CD4-positive, alpha-beta T cell treated with Interleukin-21 for 1 hour (primary cell): ENCODE measurements around the gene PACRG.

Source experiments
- DNase-seq: peaks from one replicate; pipeline ENCODE4 v3.0.0-alpha.2; 2020

PACRG gene

DNA sequence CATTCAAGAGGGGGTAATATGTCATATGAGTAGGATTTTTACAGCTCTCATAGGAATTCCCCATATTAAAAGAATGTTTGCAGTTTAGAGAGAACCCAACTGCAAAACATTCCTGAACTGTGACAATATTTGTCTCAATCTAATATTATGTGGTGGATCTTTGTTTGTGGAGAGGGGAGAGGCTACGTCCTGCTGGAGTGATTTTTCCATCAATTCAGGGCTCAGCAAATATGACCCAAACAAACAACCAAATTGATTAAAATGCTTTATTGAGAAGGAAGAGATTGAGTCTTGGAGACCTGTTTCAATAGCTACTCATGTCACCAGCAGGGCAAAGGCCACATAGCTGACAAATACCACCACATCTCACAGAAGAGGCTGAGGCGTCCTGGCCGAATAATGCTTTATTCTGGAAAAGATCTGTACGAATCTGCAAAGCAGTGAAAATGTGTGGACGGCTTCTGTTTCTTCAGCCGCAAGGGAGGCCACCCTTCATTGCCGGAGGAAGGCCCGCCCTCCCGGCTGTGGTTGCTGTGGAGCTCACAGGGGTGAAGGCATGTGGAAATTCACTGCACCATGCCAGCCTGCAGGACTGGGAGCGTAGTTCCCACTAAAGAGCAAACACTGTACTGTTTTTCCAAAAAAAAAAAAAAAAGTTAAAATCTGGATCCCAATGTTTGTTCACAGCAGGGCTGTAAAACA, 597.1 kb downstream of the PACRG start:
- no peak for DNase-seq

DNA sequence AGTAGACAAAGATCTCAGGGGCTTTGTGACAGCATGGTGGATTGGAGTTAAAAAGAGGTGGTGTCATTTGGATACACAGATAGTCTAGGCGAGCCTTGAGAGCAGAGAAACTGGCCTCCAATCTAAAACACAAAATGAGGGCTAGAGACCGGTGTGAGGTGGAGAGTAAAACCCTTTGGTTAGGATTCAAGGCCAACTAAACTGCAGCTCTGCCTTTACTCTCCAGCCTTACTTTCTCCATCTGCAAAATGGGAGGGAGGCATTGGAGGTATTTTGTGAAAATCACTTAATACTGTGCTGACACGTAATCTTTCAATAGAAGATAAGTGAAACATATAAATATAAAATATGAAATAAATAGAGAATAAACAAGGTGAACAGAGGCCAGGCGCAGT, 597.6 kb downstream of the PACRG start:
- no peak for DNase-seq

DNA sequence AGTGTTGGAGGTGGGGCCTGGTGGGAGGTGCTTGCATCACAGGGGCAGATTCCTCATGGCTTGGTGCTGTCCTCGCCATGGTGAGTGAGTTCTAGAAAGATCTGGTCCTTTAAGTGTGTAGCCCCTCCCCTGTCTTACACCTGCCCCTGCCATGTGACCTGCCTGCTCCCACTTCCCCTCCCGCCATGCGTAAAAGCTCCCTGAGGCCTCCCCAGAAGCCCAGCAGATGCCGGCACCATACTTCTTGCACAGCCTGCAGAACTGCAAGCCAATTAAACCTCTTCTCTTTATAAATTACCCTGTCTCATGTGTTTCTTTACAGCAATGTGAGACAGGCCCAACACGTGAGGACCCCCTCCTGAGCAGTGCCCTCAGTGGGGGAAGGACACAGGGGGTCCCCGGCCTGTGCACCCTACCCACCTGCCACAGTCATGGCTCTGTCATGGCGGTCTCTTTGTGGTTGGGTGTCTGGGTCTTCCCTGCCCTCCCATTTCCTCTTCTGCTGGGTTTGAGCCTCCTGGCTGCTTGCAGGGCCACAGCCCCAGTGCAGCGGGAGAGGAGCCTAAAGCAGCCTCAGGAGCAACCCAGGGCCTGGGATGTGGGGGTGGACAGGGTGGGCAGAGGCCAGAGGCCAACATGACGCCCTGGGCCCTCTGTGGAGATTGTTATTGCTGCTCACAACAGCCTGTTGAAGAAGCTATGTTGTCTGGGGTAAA, 599.5 kb downstream of the PACRG start:
- DNase-seq, result no peak

DNA sequence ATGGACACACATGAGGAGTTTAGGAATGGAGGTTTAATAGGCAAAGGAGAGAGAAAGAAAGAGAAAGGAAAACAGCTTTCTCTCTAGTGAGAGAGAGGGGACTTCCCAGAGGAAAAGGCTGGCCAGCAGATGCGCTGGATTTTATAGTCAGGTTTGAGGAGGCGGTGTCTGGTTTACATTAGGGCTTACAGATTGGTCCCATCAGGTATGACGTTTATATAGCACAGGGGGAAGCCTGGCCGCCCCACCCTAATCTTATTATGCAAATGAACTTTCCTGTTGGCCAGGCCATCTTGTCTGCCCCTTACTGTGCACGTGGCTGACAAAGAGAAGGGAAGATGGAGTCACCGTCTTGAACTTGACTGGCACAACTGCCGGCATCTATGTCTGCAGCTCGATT, 600.1 kb downstream of the PACRG start:
- no peak for DNase-seq

DNA sequence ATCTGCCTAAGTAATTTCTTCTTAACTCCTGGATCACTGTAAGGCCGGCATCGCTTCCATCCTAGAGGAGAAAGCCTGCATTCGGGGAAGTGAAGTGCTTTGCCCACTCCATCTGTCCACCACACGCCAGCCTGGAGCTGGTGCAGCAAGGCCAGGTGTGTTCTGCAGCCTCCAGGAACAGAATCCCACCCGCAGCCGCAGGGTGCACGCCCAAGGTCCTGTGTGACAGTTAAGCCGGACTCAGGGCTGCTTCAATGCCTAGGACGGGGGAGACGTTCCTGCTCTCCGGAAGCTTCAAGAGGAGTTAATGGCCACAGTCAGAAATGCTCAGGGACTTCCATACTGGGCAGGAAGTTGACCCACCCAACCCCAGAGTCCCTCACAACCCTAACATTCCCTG, 600.6 kb downstream of the PACRG start:
- DNase-seq, result no peak

DNA sequence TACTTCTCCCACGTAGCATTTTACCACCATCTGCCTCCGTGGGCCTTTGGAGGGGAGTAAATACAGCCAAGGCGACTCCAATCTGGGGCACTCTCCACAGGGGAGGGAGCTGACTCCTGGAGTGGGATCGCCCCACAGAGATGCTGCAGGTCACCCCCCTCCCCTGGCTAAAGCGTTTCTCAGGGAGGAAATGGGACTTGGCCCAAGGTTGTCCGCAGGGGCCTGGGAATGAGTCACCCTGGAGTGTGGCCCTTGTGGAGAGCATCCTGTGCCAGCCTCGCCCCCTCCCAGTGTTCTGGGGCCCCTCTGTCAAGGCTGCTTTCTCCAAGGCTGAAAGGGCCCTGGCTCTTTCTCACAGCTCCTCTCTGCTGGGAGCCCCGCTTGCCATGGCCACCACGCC, 602.2 kb downstream of the PACRG start:
- no peak for DNase-seq

DNA sequence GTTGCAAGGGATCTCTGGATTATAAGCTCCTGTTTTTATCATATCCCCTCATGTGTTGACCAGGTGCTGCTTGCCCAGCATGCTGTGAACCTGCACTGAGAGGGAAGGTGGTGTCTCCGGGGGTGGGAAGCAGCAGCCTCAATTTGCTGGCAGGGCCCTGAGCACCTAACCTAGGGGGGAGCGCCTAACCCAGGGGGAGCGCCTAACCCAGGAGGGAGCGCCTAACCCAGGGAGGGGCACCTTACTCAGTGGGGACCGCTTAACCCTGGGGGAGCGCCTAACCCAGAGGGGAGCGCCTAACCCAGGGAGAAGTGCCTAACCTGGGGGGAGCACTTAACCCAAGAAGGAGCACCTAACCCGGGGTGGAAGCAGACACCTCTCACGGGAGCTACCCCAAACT, 603.5 kb downstream of the PACRG start:
- DNase-seq, result no peak

DNA sequence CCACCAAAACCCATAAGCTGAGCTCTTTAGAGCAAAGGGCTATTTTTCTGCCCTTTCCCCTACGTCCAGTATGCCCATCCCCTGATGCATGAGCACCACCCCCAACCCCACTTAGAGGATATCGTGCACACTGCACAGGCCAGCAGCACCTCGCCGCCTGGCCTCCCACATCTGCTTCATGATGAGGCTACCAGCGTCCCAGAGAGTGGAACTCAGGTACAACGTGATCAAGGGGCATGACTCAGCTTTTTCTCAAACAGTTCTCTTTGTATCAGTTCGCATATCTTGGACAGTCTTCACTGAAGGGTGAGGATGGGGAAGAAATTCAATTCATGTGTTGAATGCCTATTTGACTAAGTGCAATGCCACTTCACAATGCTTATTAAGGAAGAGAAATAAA, 604.8 kb downstream of the PACRG start:
- DNase-seq, result no peak

DNA sequence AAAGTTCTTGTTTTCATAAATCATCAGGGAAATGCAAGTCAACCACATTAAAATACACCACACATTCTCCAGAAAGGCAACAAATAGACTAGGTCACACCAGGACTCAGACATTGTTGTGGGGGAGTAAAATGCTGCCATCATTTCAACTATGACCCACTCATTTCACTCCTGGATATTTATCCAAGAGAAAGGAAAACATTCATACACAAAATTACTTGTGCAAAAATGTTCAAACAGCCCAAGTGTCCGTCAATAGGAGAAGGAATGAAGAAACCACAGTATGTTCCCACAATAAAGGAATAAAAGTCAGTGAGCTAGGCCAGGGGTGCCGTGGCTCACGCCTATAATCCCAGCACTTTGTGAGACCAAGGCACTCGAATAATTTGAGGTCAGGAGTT, 605.3 kb downstream of the PACRG start:
- no peak for DNase-seq

DNA sequence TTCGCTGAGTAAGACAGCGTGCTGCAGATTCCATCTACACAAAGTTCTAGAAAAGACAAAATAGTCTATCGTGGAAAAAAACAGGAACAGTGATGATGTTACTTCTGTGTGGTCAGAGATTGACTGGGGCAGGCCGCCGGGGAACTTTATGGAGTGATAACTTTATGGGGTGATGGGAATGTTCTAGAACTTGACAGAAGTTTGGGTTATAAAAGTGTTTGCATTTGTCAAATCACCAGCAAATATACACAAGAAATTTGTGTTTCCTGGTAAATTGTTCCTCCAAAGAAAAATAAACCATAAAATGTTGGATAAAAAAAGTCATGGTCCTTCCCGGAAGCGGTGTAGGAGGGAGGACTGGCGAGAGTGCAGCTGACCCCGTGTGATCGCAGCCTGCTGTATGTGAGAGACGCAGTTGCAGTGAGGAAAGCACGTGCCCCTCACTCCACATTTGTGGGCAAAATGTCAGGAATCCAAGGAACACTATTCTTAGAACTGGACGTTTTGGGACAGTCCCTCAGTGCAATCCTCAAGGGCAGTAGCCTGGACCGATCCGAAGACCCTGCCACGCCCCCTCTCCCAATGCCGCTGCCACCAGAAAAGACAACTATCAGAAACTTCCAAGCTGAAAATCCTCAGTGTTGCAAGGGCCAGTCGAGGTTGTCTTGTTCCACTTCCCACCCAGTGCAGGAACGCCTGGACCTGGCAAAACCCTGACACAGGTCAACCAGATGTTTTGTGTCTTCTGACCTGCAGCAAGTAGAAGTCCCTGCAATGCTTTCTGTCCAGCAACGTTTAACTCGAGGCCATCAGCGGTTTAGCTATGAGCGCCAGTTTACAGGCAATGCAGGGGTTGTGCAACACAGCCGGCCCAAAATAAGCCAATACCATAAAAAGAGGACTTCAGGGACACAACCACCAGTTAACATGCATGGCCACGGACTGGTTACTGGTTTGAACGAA, 606.2 kb downstream of the PACRG start:
- no peak for DNase-seq

DNA sequence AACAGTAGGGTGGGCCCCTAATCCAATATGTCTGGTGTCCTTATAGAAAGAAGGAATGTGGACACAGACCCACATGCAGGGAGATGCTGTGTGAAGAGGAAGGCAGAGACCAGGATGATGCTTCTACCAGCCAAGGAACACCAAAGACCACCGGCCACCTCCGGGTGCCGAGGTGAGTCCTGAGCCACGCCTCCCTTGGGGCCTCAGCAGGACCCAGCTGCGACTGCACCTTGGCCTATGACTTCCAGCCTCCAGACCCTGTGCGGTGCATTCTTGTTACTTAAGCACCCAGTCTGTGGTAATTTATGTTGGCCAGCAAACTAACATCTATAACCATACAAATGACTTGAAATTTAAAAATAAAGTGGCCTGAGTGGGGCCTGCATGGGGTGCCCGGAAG, 607.3 kb downstream of the PACRG start:
- no peak for DNase-seq

DNA sequence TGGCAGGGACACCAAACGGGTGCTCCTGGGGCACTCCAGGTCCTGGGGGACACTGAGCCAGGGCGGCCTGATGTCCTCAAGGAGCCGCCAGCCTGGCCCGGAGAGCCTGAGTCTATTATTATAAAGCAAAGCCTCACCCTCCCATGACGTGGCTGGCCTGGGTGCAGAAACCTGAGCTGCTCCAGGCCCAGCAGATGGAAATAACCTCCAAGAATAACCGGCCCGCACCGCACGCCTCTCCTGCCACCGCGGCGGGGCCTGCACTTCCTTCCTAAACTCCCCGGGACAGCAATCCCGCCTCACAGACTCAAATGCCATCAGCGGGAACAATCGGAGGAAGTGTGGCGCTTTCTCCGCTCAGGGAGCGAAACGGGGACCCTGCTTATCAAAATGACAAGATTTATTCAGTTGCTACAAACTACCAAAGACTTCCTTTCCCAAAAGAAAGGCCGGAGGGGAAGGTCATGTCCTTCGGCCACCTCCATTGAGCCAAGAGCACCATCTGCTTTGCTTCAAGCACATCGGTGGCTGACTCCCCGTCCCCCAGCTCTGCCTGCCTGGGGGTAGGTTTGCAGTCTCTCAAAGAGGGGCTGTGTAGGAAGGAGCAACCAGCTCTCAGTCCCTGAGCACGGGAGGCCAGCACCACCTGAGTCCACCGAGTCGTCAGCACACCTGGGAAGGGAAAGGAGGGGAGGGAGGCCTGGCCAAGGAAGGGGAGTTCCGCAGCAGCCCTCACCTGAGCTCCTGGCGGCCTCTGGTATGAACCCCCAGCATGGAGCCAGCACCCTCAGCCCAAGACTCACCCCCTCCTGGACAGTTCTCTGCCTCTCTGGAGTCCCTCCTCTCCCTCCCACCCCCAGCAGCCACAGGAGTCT, 608.1 kb downstream of the PACRG start:
- DNase-seq, result no peak

DNA sequence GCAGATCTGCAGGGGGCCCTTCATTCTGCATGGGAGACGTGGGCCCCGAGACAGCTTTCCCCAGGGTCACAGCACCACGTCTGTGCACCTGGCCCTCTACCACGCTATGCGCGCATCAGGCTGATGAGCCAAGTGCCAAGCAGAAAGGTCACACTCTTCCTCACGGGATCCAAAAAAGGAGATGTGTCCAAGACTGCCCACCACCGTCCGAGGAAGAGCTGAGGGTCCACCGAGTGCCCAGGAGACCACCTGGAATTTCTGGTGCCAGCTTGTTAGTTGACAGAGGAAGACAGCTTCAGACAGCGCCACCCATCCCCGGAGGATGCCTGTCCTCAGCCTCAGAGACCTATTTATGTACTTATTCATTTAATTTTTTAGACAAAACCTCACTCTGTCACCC, 609.2 kb downstream of the PACRG start:
- DNase-seq, result no peak

DNA sequence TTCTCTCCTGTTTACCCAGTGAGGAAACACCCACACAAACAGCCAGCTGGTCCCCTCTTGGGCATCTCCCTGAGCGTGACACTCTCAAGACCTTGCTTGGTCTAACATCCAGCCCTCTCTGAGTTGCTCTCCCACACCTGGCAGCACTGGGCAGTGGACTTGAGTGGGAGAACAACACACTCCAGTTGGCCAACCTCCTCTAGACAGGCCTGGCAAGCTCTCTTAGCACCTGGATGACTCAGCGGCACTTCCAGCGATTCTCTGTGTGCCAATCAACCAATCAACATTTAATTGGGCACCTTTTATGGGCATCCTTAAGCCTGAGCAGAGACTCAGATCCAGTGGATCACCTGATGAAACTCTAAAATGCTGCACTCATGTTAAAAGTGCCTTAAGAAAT, 610.2 kb downstream of the PACRG start:
- no peak for DNase-seq

DNA sequence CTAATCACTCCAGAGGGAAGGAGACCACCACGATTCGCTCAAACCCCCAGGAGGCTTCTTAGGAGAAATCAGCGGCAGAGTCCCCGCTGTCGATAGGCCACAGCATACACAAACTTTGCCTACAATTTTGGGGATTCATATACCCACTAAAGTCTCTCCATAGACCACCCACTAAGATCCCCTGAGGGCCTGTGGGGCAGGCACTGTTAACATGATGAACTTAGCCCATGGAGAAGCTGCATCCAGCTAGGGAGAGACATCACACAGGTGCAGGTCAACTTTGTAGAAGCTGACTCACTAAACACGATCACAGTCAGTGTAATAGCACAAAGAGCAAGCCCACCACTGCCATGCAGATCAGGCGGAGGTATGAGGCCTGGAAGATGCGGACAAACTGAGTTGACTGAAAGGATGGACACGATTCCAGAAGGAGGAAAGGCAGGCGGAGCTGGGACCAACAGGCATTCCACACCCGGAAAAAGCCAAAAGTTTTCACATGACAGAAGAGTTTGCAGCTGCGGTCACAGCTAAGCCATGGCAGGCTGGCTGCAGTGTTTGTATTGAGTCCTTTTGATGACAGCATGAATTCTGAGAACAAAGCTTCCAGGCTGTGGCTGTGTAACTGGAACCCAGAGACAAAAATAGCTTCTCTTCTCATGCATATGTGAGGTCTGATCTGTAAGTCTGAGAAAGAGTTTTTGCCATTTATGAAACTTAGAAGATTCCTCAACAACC, 611.1 kb downstream of the PACRG start:
- DNase-seq, result no peak

DNA sequence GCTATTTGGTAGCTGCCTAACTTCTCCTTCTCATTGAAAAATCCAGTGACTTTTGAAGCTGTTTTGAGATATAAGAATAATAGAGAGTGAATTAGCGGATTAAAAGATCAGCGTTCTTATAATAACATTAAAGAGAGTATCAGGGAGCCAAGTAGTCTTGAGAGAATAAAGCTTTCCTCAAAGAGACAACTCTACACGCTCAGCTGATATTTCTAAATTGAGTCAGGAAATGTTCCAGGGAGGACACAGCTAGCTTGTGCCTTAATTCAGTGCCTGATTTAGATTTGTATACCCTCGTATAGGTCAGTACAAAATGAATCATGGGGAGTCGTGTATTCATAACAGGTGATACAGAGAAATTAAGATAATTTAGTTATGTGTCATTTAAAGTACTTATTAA, 611.7 kb downstream of the PACRG start:
- DNase-seq, result no peak

DNA sequence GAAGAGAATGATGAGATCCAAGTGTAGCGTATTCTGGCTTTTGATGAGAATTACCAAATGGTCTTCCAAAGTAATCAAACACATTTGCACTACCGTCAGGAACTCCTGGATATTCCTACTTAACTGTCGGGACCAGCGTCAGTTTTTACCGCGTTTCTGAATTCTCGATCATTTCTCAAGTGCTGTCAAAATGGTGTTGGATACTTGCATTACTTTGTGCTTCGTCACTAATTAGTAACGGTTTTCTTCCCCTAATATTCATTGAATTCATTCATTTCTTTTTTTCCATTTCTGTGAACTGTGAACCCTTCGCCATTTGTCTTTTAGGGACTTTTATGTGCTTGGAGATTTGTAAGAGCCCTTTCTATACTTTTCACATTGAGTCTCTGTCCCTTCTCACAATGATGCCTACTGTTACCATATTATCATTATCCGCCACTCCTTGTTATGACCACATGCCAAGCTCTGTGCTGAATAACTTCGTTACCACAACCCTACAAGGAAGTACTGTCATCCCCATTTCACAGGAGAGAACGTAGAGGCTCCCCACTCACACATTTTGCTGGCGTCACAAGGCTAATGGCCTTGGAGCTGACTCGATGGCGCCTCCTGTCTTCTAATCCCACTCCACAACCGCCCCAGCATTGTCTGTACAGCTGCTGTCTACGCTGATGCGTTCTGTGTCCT, 612.6 kb downstream of the PACRG start:
- DNase-seq, result no peak

DNA sequence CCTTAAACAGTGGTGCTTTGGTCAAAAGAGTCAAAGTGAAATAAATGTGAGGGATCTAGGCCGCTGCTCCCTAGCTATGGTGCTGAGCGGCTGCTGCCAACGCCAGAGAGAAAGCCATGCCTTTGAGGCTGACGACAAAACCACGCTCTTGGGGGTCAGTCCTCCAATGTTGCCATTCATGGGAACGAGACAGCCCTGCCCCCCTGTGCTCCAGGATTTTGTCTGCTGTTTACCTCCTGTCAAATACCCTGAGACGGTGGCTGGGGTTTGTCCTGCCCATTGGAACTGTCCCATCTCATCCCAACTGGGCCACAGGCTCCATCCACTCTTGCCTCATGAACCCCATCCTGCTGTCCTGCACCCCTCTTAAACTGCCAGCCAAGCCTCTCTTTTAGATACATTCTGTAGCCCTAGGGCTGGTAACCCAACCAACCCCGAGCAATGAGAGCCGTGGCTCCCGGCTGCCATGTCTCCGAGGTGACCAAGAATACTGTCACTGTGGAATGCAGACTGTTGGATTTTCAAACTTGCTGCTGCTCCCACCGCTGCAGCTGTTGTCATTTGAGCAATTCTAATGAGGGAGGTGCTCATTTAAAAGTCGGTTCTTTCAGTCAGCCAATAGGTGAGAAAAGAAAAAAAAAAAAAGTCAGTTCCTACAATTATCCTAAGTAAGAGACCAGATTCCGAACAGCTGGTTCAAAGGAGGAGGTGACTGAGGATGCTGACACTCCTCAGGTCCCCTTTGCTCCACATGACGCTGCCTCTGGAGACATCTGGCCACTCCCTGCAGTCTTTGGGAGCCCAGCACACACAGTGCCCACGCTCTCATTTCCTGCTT, 613.7 kb downstream of the PACRG start:
- no peak for DNase-seq

DNA sequence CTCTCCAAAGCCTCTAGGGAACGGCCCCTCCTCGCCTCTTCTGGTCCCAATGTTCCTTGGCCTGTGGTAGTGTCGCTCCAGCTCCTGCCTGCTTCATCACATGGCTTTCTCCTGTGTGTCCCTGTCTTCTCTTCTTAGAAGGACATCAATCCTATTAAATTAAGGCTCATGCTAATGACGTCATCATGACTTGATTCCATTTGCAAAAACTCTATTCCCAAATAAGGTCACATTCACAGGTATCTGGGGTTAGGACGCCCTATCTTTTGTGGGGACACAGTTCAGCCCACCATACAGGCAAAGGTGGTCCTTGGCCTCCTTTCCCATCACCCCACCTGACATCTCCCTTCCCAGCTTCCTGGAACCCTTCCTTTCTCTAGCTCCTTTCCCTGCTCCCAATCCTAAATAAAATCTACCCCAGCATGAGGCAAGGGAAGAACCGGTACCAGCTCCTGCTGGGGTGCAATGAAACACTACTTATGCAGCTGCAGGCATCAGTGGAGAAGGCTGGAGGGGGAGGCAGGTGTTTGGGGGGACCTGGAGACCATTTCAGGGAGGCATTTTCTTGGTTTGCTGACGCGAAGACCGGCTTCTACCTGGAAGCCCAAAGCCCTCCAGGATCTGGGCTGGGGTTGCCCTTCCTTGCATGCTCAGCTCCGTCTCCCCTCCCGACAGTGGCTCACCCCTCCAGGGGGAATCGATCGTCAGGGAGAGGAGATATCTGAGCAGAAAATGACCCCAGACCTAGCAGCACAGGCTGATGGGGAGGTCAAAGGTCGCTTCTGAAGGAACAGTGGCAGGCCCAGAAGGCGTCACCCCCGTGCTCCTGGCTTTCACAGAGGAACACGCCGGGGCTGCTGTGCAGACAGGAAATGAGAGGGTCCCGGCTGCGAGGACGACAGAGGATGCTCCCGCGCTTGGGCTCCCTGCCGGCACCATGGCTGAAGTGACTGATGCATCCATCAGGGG, 615.1 kb downstream of the PACRG start:
- DNase-seq, result no peak
